Psoas muscle (tissue), 8 donors: ENCODE data around the gene KHK. TPM values are rescaled to one million over a fixed set of nuclear protein-coding genes. Genes with fewer than 3 reads are reported as not detected.

Experiments
- ATAC-seq, 4 donors: fragments of 200-7000 bp; cut with Tn5 transposase; one replicate each; pipeline ENCODE4 v1.9.1; 2020; ENCODE audit warnings: moderate library complexity in 3 of 4, mild to moderate bottlenecking in 2 of 4
- DNase-seq, 2 donors: peaks; one replicate each; pipeline ENCODE4 v3.0.0-alpha.2; 2020
- H3K27ac ChIP-seq: fragments of 200-600 bp; one replicate; pipeline ENCODE4 v1.8.0; 2022
- H3K27me3 ChIP-seq, 3 donors: fragments of 200-600 bp in 1 of 3; one replicate each; pipeline versions ENCODE4 v1.6.1 to v1.8.0; 2013 to 2022; ENCODE audit warnings: low read length in 2 of 3, mild to moderate bottlenecking in 2 of 3, moderate library complexity in 1 of 3; ENCODE audit not compliant: insufficient read depth in 3 of 3
- H3K36me3 ChIP-seq, 2 donors: fragments of 200-600 bp in 1 of 2; one replicate each; pipeline versions ENCODE4 v1.6.1 to v1.8.0; 2013 to 2022; ENCODE audit warnings: low read depth in 1 of 2, mild to moderate bottlenecking in 1 of 2, moderate library complexity in 1 of 2; ENCODE audit not compliant: insufficient read depth in 1 of 2
- H3K4me1 ChIP-seq: fragments of 200-600 bp; one replicate; pipeline ENCODE4 v1.8.0; 2022
- H3K4me3 ChIP-seq: fragments of 200-600 bp; one replicate; pipeline ENCODE4 v1.8.0; 2022; ENCODE audit warnings: mild to moderate bottlenecking
- H3K9me3 ChIP-seq: fragments of 200-600 bp; one replicate; pipeline ENCODE4 v1.8.0; 2022
- CTCF ChIP-seq: fragments of 200-600 bp; IDR thresholded peaks from one replicate; pipeline ENCODE4 v1.8.0; 2022; ENCODE audit warnings: antibody characterized with exemption
- WGBS, 3 donors: extraction: QIAGEN DNeasy Blood & Tissue Kit; methylation state at CpG; one replicate each; pipeline versions ENCODE4 v1.1.6 to v1.1.7; 2013; 5-methylcytosine and 5-hydroxymethylcytosine counted together
- intact Hi-C, 2 donors: fragments of 100-400 bp; cut with DNase I; formaldehyde crosslinking; loops; one replicate each; pipeline versions ENCODE4 v1.11.0 to v1.14.2; 2022
- polyA plus RNA-seq, 3 donors: library from polyadenylated mRNA; stranded (reverse); fragments of 200-250 nt; gene quantifications; one replicate each; pipeline ENCODE4 v1.2.3, GENCODE V29; 2013
- total RNA-seq, 4 donors: library from RNA; stranded (reverse); fragmentation: NEBNext Ultra II Directional in 2 of 4; extraction: Animal tissue kit (Norgen Biotek cat#: 25700) in 2 of 4; gene quantifications; one replicate each; pipeline versions ENCODE4 v1.2.1 to v1.2.4, GENCODE V29; 2021 to 2023
- donor health status: healthy with polysubstance abuse.
- donor health status: DM: no; HTN: no; CAD: no; lungs with moderate emphysema.
- donor health status: Bipolar disorder and iron deficiency.
- donor health status: healthy.
- donor health status: DM: yes; HTN: yes; CAD: no.
- donor health status: DM: no; HTN: no; CAD: no.
- donor health status: DM: no; HTN: no; CAD: no.
- donor health status: DM: yes; HTN: yes; CAD: no.

KHK gene
- total and polyA plus RNA-seq, 7 donors: 1.5 to 5.8 (median 2.5) TPM

- ATAC-seq (no peak), DNase-seq (peak in 1 of 2 donors; percentile 47)
- Histone ChIP-seq H3K27me3 (no peaks in the 10 kb centered on the region), H3K9me3 (no peaks in the 10 kb centered on the region), H3K4me1 (peaks cover 12% of the 10 kb centered on the region), H3K4me3 (no peak overlapping the region), H3K27ac (no peak overlapping the region), H3K36me3 (no peaks in the 10 kb centered on the region)
- TF ChIP-seq CTCF: no peak
- WGBS, 3 donors: 84 to 91% (median 86%) methylated on average over 14 of the region's 14 CpGs
- intact Hi-C loops: loop anchor here in 1 of 2 donors (5.0 kb wide), 1 partner anchor 127 kb away; no protein-coding TSS in a partner anchor
These were observed 2.8 kb downstream of the KHK start for GRCh38 chr2:27089111-27089954.

GRCh38 chr2:27091746-27092695, 5.4 kb downstream of the KHK start:
- no peak for ATAC-seq
- Histone ChIP-seq H3K4me3 (no peak overlapping the region), H3K27me3 (no peaks in the 10 kb centered on the region), H3K36me3 (no peaks in the 10 kb centered on the region), H3K4me1 (peaks cover 19% of the 10 kb centered on the region), H3K9me3 (no peaks in the 10 kb centered on the region), H3K27ac (no peak overlapping the region)
- peak in 1 of 2 donors; percentile 34 for DNase-seq
- WGBS, 3 donors: 65 to 74% (median 73%) methylated on average over 23 to 25 of the region's 25 CpGs
- TF ChIP-seq CTCF: no peak
- intact Hi-C loops: loop anchor here in 1 of 2 donors (10.0 kb wide), 1 partner anchor 193 kb away; the partner anchor contains the start of gene TRIM54

GRCh38 chr2:27092696-27093429, 6.3 kb downstream of the KHK start:
- Histone ChIP-seq H3K27me3 (no peaks in the 10 kb centered on the region), H3K4me1 (peaks cover 14% of the 10 kb centered on the region), H3K27ac (no peak overlapping the region), H3K9me3 (no peaks in the 10 kb centered on the region), H3K36me3 (no peaks in the 10 kb centered on the region), H3K4me3 (no peak overlapping the region)
- TF ChIP-seq CTCF: no peak
- DNase-seq: peak in 1 of 2 donors; percentile 46
- intact Hi-C loops: loop anchor here in 1 of 2 donors (10.0 kb wide), 1 partner anchor 192 kb away; the partner anchor contains the start of gene TRIM54
- 79 to 84% (median 83%) methylated on average over 9 to 10 of the region's 10 CpGs for WGBS, 3 donors
- no peak for ATAC-seq
